IPS DF 4.7 (cell line): ENCODE data around the gene GRID1.

ENCODE experiments used
- DNase-seq: peaks from one replicate; pipeline ENCODE4 v3.0.0-alpha.2; 2013; ENCODE audit warnings: low spot score; ENCODE audit errors: extremely low read depth

Gene GRID1

DNA sequence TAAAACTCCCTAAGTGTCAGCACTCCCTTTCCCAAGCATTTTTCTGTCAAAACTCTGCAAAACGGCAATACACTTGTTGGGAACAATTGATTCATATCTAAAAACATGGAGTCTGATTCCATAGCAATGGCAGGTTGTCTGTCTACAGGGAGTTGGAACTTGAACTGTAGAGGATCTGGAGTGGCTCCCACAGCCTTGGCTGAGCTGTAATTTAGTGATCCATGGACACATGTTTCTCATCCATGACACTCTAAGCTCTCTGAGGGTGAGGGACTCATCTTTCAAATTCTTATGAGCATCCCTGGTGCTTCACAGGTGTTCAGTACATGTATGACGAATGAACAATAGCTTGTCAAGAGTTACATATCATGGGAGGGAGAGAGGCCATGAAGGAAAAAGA, 466.1 kb downstream of the GRID1 start:
- DNase-seq, result no peak

DNA sequence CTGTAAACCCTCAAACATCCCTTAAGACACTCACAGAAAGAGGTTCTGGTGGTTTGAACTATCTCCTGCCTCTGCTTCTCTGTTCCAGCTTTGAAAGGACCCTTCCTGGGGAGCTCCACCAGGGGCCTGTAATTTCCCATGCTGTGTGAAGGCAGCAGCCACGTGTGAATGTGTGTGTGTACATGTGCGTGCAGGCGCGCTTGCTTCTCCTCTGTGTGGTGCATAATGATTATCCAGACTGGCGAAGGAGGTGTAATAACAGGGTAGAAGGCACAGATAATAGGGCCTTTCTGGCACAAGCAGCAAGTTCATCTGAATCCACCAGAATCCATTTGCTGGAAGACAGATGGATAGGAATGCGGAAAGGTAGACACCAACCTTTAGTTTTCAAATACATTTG, 466.5 kb downstream of the GRID1 start:
- DNase-seq, result no peak

DNA sequence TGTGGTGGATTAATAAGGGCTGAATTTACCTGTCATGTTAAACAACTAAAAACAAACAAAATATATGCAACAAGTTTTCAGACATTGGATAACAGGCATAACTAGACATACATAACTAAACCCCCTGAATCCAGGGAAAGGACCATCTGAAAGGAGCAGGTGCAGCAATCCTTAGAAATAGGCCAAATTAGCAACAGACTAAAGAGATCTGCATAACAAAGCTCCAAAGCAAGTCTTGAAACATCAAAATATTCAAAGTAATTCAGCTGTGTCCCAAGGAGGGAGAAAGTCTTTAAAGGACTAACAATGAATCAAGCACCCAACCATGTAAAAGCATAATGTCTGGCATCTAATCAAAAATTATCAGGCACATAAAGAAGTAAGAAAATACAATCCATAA, 475.1 kb downstream of the GRID1 start:
- DNase-seq, result no peak

DNA sequence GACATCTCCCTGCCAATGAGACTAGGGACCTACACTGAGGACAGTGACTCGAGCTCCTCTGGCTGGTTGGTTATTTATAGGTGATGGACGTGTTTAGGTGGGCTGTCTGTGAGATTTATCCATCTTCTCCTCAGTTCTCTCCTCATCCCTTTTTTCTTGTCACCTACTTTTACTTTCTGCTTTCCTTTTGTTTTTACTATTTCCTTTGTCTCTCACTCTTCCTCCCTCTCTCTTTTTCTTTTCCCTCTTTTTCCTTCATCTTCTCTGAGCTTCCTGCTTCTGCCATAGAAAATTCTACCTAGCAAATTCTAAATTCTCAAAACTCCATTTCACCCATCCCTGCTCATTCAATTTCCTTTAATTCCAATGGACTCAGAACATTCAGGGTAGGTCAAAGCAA, 478.0 kb downstream of the GRID1 start:
- no peak for DNase-seq

DNA sequence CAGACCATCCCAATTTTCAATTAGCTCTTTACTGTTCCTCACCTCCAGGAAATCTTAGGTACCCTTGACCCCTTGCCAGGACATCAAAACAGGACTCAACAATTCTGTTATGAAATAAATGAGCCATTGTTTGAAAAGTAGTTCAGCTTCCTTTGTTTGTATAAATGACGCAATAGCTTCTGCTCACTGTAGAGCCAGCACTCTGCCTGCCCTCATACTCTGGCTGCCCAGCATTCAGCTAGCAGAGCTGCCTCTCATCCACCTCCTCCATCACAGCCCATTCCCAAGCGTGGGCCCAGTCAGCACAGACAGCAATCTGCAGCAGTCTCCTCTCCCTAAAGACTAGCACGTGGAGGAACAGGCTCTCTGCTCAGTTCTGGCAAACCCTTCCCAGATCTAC, 478.6 kb downstream of the GRID1 start:
- DNase-seq, result no peak

DNA sequence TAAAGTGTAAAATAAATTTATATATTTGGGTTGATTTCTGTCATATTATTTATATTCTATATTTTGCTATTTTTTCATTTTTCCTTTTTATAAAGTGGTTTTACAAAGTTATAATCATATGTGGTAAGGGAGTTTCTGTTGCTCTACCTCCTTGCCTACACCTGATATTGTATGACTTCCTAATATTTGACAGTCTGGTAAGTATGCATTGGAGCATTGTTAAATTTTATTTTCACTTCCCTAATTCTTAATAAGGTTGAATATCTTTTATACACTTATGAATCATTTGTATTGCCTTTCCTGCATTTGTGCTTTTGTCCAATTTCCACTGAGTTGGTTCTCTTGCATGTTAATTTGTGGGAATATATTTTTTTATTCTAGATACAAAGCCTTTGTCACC, 492.4 kb downstream of the GRID1 start:
- no peak for DNase-seq

DNA sequence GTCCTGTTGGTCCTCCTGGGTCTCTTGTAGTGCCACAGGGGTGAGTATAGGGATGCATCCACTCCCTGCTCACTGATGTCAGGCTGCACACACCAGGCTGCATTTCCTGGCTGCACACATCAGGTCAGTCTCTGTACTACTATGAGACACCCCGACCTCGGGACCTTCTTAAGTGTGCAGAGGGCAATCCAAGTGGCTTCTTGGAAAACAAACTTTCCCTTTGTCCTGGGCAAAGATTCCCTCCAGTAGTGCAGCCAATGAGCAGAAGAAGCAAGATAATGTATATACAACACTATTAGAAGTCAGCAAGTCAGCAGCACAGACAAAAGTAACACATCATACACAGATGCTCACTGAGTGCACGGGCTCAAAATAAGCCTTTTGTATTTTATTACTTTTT, 493.5 kb downstream of the GRID1 start:
- DNase-seq, result no peak

DNA sequence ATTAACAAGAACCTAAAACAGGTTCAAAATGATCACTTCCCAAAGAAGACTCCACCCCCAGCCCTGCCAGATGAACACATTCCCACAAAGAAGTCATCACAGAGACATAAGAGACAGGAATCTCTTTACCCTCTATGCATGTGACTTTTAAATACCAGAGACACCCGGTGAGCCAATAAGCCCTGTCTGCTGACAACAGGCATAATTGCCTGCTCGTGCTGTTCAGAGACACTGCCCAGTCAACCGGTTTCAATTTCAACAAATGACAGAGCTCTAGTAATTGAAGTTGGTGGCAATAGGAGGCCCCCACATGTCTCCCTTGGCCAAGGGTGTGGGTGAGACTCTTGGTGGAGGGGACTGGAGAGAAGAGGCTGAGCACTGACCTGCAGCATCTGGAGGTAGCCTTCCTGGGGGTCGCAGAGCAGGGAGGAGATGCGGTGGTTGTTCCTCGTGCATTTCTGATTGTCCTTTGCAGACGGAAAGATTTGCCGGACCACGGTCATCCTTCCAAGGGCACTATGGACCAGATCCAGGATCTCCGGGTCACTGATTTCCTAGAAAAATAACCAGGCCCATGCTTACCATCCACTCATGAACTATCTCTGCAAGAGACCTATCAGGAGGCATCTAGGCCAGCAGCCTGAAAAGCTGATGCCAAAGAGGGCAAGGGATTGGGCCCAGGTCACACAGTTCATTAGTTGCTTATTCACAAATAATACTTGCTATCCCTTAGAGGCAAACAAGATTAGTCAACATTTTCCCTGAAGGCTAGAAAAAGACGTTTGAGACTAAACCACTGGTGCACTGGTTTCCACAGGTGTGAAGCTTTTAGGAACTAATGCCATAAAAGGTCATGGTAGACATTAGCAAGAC, 497.7 kb downstream of the GRID1 start:
- no peak for DNase-seq

DNA sequence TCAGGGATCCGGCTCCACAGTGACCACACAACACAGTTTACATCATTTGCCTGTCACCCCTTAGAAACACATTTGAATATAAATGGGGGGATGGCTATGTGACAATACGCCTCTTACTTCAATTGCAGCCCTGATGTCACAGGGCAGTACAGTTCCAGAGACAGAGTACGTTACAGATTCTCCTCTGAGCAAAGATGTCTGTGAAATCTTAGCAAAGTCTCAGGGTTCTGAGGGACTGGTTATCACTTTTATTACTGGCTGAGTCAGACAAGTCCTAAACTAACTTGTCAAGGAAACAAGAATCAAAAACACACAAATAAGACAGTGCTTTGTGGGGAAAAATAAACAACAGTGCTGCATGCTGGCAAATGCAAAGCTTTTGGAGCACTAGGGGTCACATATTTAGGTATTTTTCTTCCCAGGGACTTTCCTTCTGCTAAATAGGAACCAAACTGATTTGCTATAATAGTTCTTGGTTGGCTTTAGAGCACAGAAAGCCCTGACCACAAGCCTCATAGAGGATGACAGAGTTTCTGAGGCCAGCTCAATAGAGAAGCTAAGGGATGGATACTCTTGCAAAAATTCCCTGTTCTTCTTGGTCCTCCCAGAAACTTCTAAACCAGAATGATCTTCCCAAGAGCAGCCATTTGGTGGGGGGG, 501.6 kb downstream of the GRID1 start:
- DNase-seq, result no peak

DNA sequence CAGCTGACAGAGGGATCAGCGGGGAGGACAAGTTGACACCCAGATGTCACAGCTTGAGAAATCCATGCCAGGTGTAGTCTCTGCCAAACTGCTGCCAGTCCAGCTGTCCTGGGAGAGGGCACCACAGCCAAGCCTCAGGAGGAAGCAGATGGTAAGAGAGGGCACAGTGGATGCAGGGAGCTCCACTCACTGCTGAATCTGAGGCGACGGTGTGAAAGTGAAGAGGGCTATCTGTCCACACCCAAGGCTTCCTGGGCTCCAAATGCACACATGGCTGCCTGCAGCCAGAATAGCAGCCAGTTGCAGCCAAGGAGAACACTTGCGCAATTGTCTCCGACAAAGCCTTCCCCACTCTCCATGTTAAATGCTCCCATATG, 502.4 kb downstream of the GRID1 start:
- no peak for DNase-seq

DNA sequence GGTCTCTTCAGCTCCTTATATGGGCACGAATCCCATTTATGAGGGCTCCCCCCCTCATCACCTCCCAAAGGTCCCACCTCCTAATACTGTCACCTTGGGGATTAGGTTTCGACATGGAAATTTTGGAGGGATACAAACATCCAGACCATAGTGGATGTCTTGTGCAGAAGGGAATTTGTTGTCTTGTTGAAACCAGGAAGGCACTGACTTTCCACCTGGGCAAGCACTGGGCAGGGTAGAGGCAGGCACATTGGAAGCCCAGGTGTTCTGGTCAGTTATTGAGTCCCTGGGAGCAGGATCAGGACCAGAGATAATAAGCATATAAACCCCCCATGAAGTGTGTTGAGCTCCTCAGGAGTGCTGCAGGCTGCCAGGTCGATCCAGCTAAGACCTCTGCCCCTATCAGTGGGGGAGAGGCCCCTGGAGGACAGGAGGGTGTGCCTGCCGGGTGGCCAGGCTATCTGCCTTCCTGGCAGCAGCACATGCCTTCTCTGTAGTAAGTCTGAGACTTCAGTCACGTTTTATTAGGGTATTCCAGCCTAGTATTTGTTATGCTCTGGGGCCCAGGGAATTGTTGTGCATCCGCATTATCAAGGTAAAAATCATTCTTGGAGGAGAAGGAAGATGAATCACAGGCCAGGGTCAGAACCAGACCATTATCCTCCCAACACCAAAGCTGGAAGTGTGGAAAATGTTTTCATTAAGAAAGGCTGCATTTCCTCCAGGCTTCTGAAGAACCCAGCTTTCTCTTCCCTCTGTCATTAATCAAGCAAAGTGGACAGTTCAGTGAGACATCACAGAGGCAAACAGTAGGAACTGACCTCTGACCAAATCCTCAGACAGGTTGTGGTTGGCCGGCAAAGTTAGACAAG, 503.1 kb downstream of the GRID1 start:
- DNase-seq, result no peak

DNA sequence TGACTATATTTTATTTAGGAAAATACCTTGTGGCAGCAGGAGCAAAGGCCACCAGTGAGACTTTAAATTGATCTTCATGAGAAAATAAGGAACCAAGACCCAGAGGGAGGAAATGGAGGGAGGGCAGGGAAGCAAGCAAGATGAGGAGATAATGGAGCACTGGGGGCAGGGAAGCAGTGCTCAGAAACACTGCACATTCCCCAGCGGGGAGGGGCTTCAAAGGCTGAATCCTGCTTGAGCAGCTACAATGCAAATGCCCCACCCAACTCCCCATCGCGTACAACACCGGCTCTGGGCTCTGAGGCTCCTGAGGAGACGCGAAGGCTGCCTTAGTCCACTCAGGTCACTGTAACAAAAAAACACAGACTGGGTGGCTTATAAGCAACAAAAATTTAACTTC, 503.8 kb downstream of the GRID1 start:
- DNase-seq, result no peak

DNA sequence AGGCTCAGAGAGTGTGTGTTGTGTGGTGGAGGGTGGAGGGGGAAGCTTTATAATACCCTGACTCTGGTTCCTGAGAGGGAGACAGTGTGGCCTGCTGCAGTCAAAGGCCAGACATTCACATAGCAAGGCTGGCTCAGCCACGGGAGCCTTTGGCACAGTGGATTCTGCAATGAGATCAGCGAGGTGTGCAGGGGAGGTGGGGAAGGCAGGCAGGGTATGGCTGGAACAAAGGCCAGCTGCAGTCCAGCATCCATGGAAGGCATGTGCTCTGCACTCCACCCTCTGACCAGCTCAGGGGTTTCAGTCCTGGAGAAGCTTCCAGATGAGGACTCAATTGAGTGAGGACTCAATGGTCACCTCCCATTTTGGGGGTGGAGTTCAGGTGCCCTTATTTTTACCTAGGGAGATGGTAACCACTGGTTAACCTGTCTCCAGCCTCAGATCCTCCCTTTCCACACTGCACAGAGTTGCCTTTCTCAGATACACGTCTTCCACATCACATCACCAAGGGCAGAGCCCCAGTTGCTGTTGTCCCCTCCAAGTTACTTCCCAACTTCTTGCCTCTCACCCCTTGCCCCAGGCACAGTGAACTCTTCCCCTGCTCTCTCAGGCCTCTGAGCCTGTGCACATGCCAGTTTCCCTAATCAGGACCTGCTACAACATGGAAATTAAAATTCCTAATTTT, 504.9 kb downstream of the GRID1 start:
- DNase-seq, result no peak

DNA sequence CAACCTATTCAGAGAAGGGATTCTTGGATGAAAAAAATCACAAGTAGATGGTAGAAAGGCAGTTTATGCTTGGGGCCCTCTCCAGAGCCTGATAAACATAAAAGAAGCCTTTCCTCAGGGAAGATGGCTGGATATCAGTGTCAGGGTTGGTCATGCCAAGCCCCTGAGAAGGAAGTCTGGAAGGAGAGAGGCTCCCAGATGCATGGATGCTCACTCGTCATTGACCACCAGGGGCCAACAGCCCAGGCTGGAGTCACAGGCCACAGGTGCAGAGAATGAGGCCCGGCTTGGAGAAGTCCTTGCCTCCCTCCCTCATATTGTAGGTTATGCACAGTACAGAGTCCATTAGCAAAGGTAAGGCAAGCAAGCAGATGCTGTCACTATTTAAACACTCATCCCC, 506.7 kb downstream of the GRID1 start:
- no peak for DNase-seq

DNA sequence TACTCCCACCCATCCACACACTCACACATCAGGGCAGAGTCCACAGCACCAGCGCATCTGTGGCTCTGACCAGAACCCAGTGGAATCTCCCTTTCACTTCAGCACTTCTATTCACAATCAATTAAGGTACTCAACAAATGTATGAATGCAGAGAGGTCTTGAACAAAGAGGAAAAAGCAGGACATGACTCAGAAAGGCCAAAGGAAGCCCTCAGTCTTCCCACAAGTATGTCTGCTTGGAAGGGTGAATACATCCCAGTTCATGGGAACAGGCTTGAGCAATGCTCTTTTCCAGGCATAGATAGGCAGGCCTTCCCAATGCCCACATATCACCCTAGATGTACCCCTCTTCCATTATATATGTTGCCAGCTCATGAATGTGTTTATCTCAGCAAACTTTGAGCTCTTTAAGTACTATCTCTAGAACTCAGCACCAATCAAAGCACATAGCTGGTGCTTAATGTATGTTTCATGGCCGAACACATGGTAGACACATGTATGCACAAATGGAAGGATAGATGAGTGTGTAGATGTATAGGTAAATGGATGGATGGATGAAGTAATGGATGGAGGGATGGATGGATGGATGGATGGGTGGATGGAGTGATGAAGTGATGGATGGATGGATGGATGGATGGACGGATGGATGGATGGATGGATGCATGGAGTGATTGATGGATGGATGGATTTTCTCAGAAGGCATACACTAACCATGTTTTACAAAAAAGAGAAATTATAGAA, 507.6 kb downstream of the GRID1 start:
- no peak for DNase-seq

DNA sequence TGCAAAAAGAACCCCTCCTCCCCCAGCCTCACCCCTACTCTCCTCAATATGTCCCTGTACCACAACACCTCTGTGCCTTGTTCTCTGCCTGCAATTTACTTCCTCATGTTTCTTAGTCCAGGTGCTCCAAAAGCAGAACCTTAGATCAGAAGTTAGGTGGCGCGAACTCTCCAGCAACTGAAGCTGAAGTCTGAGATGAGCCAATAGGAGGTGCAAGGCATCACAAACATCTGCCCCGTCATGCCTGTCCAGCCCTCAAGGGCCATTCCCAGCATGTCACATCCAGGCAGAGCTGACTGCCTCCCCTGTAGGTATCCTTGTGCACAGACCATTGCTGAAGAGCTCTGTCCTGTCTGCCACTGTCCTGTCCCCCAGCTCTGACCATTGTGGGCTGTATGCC, 508.8 kb downstream of the GRID1 start:
- no peak for DNase-seq

DNA sequence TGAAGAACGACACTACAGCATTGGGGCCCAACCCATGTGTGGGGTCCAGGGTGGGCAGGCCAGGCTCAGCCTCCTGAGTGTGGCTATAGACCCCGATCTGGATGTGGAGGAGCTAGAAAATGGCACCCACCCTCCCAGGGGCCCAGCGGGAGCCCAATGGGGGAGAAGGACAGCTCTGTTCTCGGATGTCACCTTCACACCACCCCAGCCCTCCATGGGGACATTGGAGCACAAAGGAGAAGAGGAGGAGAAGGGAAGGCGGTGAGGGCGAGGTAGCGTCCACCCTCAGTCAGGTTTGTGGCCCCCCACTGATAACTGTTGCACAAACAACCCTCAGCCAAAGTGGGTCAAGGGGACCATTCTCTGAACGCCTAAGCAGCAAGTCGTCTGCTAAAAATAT, 509.3 kb downstream of the GRID1 start:
- no peak for DNase-seq

DNA sequence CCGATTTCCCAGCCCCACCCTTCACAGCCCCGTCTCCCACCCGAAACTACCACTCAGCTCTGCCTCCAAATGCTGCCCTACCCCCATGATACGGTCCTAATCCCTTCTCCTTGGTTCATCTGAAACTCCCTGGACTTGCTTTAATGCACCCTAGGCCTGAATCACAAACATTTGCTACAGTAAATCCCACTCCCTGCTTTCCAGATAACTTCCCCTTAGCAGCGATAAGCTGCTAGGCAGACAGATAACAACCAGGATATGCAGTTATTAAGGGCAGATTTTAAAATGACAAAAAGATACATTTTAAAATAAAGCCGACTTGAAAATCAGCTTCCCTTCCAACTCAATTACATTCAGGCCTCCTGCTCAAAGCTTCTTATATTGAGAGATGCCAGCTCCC, 514.7 kb downstream of the GRID1 start:
- no peak for DNase-seq

DNA sequence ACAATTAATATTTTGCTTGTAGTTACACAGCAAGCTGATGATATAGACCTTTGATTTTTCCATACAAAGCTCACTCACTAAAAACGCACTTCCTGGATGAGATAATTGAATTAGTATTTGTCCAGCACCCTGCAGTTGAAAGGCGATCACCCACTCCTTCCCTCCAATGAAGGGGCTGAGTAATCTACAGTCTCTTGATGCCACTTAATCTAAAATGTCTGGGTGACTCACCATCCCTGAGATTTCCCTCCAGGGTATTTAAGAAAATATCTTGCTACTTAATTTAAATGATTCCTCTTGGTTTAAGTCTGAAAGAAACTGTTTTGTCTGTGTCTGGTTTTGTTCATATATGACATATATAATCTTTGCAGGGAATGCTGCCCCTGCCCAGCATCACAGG, 515.3 kb downstream of the GRID1 start:
- DNase-seq, result no peak

DNA sequence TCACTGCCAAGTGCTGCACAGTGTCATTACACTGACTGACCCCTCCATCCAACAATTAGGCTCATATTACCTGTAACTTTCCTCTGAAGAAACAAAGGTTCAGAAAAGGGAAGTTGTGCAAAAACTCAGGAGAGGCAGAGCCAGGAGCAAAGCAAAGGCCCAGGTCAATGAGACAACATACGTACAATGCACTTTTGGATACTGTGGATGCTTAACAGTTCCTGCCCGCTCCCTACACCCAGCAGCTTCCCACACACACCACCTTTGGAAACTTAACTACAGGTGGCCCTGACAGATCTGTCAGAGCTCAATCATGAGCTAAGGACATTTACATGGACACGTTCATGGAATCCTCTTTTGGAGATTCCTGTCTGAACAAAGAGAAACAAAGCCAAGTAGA, 515.9 kb downstream of the GRID1 start:
- no peak for DNase-seq

DNA sequence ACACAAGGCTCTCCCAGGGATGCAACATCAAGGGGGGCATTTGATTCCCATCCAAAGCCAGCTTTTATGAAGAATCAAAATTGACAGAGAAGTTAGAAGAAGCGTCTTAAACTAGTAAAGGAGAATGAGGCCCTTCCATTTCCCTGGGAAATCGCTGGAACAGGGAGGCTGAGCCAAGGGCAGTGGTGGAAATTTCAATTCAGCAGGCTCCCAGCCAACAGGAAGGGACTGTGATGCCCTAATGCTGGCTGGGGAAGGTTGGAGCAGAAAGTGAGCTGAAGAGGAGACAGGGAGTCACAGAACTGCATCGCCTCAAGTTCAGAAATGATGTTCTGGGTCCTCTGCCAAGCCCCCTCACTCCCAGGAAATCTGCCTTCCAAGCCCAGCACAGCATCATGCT, 517.3 kb downstream of the GRID1 start:
- DNase-seq, result no peak
